Measurements from ENCODE around the gene GNA12.

GRCh38 chr7:2775376-2775775 is 68.7 kb downstream of the GNA12 start:
- TF ChIP-seq CTCF (IDR thresholded peaks at IDR 0.05; ENCODE audit: borderline replicate concordance, extremely low read depth, low read length, poor library complexity, severe bottlenecking) (no peak), EZH2 (IDR thresholded peaks at IDR 0.05; ENCODE audit: borderline replicate concordance, low read depth, low read length, severe bottlenecking) (no peak)

All from DND-41 (cell line).